Activated CD4-positive, alpha-beta T cell treated with anti-CD3 and anti-CD28 coated beads, Interleukin-2, amount 50 U/mL, for 24 hours (primary cell): ENCODE results near the gene MYL5.
"Not testable (repeated sequence)": the region's sequence is repeated elsewhere in the genome, so short reads cannot be mapped to it uniquely, and the experiment has no call there.

Experiments used
- DNase-seq, 2 donors: peaks; one replicate each; pipeline ENCODE4 v3.0.0-alpha.2; 2020; ENCODE audit warnings: low read depth in 1 of 2, low spot score in 1 of 2

Gene MYL5

GRCh38 chr4:674172-675035 lies at the start of gene MYL5, which contains the start of gene ATP5ME:
MYL5 (plus strand) TSS chr4:674542; CDS start chr4:678027, 3,485 bp downstream.
ATP5ME (minus strand) TSS chr4:674276; CDS start chr4:674247, 29 bp downstream.
- DNase-seq = peak; percentile 95 to 98

- DNase-seq = no peak
Observed at GRCh38 chr4:624705-625590, 49.4 kb upstream of the MYL5 start, which contains the start of gene PDE6B. PDE6B (plus strand) TSS chr4:625573; CDS start chr4:625627, 54 bp downstream.

- DNase-seq = no peak
Observed at GRCh38 chr4:625631-626161, 48.6 kb upstream of the MYL5 start.

DNA sequence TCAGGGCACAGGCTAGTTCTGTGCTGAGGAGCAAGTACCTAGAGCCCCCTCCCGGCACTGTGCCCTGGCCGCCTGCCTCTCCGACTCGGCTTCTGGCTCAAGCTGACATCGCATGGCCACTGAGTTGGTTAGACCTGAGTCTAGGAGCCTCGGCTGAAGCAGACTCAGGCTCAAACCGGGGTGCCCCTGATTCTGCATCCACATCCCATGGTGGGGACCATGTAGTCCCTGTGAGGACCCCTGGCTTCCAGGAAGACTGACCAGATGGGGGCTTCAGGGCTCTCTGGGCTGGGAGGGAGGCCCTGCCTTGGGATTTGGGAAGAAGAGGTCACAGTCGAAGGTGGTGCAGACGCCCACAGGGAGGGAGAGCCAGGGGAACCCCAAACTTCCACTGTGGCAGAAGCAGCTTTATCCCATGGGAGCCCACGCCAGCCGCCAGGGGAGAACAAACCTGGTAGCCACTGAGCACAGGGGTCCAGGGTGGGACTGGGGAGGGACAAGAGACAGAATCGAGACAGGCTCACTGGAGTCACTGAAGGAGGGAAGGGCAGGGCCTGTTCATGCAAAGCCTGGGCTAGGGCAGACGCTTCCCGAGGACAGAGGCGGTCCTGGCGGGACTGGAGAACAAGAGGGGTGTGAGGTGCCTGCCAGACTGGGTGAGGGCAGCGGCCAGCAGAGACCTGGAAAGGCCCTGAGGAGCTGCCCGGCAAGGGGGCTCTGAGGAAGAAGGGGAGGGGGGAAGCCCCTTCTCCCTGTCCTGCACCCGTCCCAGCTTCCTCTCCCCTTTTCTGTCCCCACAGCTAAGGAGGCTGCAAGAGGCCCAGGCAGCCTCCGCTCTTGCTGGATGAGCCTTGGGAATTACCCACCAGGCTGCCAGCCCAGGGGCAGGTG lies 47.9 kb upstream of the MYL5 start:
- no peak for DNase-seq

DNA sequence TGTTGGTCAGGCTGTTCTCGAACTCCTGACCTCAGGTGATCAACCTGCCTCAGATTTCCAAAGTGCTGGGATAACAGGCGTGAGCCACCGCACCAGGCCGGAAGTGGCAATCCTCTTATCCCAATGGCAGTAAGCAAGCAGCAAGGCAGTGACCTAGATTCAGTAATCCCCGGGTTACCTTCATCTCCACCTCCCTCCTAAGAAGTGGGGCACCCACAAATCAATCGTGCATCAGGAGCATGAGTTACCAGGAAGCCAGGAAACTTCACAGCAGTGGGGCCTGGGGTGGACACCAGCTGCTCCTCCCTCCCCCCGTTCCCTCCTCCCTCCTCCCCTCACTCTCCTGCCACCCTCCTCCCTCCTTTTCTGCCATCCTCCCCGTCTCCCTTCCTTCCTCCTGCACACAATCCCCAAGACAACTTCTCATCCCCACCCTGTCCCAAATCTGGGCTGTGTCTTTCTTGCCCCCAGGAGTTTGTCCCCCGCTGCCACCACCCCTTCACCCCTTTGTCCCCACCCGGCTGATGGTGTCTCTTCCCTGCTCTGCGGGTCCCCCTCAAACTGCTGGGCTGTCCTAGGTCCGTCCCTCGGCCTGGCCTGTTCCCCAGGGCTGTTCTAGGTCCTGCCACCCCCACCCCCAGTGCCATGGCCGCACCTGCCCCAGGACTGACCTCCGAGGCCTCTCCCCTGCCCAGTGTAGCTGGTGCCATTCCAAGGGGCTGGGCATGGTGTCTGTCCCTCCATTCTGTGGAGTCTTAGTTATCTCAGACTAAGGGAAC lies 46.8 kb upstream of the MYL5 start:
- DNase-seq = no peak

DNA sequence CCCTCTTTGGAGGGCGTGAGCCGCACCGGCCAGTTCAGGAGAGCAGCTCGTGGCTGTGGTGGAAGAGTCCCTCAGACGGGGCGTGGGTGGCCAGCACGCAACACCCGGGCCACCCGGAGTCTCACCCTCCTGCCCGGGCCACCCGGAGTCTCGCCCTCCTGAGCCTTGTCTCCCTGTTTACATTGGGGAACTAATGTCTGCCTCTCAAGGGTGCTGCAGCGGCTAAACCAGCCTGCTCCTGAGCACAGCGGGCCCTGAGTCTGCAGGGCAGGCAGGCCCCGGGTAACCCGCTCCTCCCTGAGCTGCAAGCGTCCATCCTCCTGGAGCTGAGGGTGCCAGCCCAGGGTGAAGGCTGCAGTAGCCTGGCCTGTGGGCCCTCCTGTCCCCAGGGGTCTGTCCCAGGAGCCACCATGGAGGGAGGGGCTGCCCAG lies 46.0 kb upstream of the MYL5 start:
- no peak for DNase-seq

DNA sequence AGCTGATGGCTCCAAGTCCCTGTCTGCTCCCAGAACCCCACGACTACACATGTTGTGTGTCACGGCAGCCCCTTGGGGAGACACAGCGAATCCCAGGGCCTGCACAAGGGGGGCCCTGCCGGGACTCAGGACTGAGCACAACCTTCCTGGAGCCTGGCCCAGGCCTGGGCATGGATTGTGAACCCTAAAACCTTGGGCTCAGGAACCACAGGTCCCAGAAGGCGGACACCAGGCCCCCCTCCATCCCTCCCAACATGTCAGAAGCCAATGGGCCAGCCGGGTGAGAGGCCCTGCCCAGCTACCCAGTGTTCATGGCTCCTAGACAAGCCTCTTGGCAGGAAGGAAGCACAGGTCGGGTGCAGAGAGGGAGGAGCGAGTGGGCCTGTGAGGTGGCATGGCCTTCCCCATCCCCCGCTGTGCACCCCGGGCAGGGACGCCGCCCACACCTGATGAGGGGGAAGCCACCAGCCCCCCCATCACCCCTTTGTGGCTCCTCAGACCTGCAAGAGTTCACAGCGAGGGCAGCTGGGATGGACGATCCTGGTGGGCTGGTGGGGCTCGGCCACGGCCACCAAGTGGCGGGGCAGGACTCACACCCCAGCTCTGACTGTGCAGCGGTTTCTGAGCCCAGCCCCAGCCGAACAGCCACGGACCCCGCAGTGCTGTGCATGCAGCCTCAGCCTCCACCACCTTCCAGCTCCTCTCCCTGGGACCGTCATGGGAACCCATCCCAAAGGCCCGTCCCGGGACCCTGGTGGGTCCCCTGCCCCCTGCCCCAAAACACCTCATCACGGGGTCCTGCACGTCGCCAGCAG lies 45.3 kb upstream of the MYL5 start:
- no peak for DNase-seq

- no peak for DNase-seq
Observed at GRCh38 chr4:629636-629914, 44.8 kb upstream of the MYL5 start.

DNA sequence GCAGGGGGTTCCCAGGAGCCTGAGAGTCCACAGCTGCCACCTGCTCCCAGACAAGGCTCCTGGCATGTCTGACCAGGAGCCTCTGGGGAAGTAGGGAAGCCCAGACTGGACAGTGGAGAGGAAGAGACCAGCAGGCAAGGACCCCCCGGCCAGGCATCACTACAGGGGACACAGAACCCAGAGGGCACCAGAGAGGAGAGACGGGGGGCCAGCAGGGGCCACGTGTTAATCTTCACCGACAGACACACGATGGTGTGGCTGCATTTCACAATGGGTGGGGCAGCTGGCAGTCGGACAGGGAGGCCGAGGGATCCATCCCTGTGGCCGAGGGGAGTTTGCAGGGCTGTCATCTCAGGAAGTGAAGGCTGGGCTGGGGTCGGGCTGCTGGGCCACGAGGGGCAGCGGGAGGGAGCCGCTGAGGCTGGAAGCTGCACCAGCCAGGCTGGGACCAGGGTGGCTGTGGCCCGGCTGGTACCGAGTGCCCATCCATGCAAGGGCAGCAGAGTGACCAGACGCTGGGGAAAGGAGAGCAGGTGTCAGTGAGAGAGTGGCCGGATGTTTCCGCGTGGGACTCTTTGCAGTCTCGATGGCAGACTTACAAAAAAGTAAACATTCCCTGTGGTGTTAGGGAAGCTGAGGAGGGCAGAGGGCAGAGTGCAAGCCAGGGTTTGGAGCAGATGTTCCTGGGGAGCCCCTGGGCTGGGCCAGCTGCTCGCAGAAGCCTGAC lies 44.3 kb upstream of the MYL5 start:
- no peak for DNase-seq

DNA sequence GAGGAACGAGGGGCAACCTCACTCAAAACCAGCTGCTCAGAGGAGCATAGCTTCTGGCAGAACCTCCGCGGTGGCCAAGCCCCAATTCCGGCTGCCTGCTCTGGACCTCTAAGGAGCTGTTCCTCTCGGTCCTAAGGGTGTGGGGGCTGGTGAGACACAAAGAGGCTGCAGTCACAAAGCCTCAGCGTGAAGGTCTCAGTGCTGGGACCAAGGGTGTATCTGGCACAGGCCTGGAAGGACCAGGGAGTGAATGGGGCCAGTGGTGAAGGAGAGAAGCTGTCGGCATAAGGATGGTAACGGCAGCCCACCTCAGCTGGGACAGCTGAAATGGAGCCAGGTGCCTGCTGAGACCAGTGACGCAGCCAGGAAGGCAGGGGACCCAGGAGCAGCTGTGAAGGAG lies 43.7 kb upstream of the MYL5 start:
- no peak for DNase-seq

DNA sequence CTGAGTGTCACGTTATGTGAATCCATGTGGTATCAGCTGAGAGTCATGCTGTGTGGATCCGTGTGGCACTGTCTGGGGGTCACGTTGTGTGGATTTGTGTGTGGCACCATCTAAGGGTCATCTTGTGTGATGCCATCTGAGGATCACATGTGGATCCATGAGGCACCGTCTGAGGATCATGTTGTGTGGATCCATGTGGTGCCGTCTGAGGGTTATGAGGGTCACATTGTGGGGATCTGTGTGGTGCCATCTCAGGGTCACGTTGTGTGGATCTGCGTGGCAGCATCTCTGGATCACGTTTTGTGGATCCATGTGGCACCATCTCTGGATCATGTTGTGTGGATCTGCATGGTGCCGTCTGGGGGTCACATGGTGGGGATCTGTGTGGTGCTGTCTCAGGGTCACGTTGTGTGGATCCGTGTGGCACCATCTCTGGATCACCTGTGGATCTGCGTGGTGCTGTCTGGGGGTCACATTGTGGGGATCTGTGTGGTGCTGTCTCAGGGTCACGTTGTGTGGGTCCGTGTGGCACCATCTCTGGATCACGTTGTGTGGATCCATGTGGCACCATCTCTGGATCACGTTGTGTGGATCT lies 42.0 kb upstream of the MYL5 start:
- DNase-seq = no peak

- DNase-seq = no peak
Observed at GRCh38 chr4:632926-633325, 41.4 kb upstream of the MYL5 start.

DNA sequence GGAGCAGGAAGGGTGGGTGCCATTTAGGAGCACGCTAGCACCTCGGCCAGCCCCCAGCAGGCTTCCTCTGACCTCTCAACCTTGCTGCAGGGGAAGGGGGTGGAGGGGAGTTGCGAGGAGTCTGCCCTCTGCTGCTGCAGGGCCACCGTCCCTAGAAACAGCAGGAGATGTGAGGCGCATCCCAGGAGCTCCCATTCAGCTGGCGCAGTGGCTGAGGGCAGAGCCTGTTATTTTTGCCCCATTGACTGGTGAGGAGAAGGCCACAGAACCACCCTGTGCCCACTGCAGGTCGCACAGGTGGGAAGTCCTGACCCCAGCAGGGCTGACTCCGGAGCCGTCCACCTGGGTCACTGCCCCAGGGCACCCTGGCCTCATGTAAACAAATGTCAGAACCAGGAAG lies 40.9 kb upstream of the MYL5 start:
- no peak for DNase-seq

- no peak for DNase-seq
Observed at GRCh38 chr4:633976-634598, 40.3 kb upstream of the MYL5 start.

DNA sequence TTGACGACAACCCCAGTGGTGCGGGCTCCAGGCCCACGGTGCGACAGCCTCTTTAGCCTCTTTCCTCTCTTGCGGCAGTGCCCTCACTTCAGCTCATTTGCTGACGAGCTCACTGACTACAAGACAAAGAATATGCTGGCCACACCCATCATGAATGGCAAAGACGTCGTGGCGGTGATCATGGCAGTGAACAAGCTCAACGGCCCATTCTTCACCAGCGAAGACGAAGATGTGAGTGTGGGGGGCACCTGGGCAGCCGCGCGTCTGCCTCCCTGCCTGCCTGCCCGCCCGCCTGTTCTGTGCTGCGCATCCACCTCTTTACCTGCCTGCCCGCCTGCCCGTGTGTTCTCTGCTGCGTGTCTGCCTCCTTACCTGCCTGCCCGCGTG lies 39.8 kb upstream of the MYL5 start:
- DNase-seq = no peak

GRCh38 chr4:635066-635835 lies 39.1 kb upstream of the MYL5 start:
- not testable (repeated sequence) for DNase-seq
